A673 (cell line): ENCODE data around the gene LCN10. TPM values are rescaled to one million over a fixed set of nuclear protein-coding genes. Genes with fewer than 3 reads are reported as not detected.

Experiments used
- BruUV-seq: library from RNA; stranded (reverse); fragments of 400-500 nt; replicated peaks from 2 replicates; lab custom pipeline; 2021; lab: Mats Ljungman, UMichigan
- CTCF ChIA-PET: fragments of 300-600 bp; sonication (Branson Sonifier 250); formaldehyde crosslinking; loops from one replicate; lab custom pipeline; 2022; ENCODE audit warnings: antibody characterized with exemption; lab: Charles Lee
- POLR2A ChIA-PET: fragments of 300-600 bp; sonication (Branson Sonifier 250); formaldehyde crosslinking; loops from one replicate; lab custom pipeline; 2022; ENCODE audit warnings: antibody characterized with exemption; ENCODE audit not compliant: low non-redundant PET; lab: Charles Lee
- DNase-seq: peaks from one replicate; pipeline ENCODE4 v3.0.0-alpha.2; 2015; ENCODE audit warnings: low spot score
- H3K27ac ChIP-seq: fragments of 200-600 bp; sonication (generic); 2 replicates; pipeline ENCODE4 v1.5.1; 2016; ENCODE audit warnings: mixed run types, low read depth, mild to moderate bottlenecking, mixed read lengths, antibody characterized with exemption, low read length; ENCODE audit not compliant: poor library complexity, severe bottlenecking
- H3K27me3 ChIP-seq: fragments of 200-600 bp; sonication (generic); replicated peaks from 2 replicates; pipeline ENCODE4 v1.6.1; 2017; ENCODE audit warnings: mixed run types, low read depth, mild to moderate bottlenecking, mixed read lengths, antibody characterized with exemption, low read length; ENCODE audit not compliant: insufficient read depth, poor library complexity
- H3K36me3 ChIP-seq: fragments of 200-600 bp; sonication (generic); 2 replicates; pipeline ENCODE4 v1.6.1; 2016; ENCODE audit warnings: mixed run types, mild to moderate bottlenecking, mixed read lengths, antibody characterized with exemption, low read length; ENCODE audit not compliant: insufficient read depth, poor library complexity, severe bottlenecking
- H3K4me1 ChIP-seq: fragments of 200-600 bp; sonication (generic); 2 replicates; pipeline ENCODE4 v1.6.1; 2017; ENCODE audit warnings: mixed run types, mild to moderate bottlenecking, mixed read lengths, antibody characterized with exemption, low read length; ENCODE audit not compliant: insufficient read depth, poor library complexity, severe bottlenecking
- H3K4me3 ChIP-seq: fragments of 200-600 bp; sonication (generic); 2 replicates; pipeline ENCODE4 v1.5.1; 2016; ENCODE audit warnings: low read depth, mixed run types, mild to moderate bottlenecking, mixed read lengths, low read length; ENCODE audit not compliant: poor library complexity, severe bottlenecking
- H3K9me3 ChIP-seq: fragments of 200-600 bp; sonication (generic); 2 replicates; pipeline ENCODE4 v1.6.1; 2016; ENCODE audit warnings: mixed run types, low read depth, mild to moderate bottlenecking, mixed read lengths, antibody characterized with exemption, low read length; ENCODE audit not compliant: poor library complexity, severe bottlenecking
- EZH2 ChIP-seq: fragments of 200-600 bp; sonication (generic); IDR thresholded peaks from 2 replicates; pipeline ENCODE4 v1.6.1; 2017; ENCODE audit warnings: borderline replicate concordance, low read depth, mild to moderate bottlenecking, mixed read lengths, antibody characterized with exemption, low read length; ENCODE audit not compliant: poor library complexity, severe bottlenecking
- intact Hi-C: fragments of 100-400 bp; cut with micrococcal nuclease; formaldehyde crosslinking; loops from one replicate; pipeline ENCODE4 v1.10.0; 2022; ENCODE audit not compliant: unreplicated experiment
- total RNA-seq: library from RNA; stranded (reverse); gene quantifications from 2 replicates; pipeline ENCODE4 v1.2.3, GENCODE V29; 2021
- TF ChIP-seq, protein P1 (sequence below): fragments of 300-800, 200-600 bp; sonication (generic); conservative IDR thresholded peaks from 2 replicates; pipeline ENCODE4 v1.5.1; 2017; ENCODE audit warnings: low read depth, mild to moderate bottlenecking, antibody characterized with exemption, low read length, moderate library complexity, mixed read lengths

Gene LCN10
- total RNA-seq, 1 experiment from 2014 or later: 0.15 TPM

DNA sequence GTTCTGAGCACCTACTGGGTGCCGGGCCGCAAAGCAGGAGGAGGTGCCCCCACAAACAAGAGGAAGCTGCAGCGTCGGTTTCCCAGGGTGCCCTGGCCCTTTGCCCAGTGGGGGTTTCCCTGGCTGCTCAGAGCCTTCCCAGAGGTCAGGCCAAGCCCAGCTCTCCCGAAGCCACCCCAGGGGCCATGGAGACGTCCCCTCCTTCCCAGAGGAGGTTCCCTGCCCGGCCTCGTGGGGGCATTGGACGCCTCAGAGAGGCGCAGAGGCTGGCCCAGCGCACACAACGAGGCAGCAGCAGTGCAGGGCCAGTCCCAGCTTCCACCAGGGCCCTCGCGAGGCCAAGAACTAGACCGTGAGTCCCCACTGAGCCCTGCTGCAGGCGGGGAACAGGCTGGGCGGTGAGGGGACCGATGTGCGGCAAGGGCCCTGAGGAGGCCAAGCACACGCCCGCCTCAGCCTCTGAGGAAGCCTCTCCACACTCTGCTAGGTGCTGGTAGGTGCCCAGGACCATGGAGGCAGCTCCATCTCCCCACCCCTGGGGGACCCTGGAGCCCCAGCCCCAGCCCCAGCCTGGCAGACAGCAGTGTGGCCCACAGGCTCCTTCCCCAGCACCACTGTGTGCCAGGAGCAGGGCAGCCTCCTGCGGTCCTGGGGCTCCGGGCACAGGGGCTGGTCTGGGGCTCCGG is 23.4 kb downstream of the LCN10 start:
- BruUV-seq: no TSS peak
- peaks cover 25% of the 10 kb centered on the region for H3K36me3 ChIP-seq
- ChIA-PET CTCF (no interaction called here), POLR2A (interaction anchor here (0.6 kb wide), 1 partner anchor 10 kb away, joined by 8 read pairs; no protein-coding TSS in a partner anchor)
- no peak overlapping the region for H3K27ac ChIP-seq
- peaks cover 21% of the 10 kb centered on the region for H3K4me1 ChIP-seq
- DNase-seq: no peak
- TF ChIP-seq EZH2: no peak
- TF ChIP-seq, protein P1, sequence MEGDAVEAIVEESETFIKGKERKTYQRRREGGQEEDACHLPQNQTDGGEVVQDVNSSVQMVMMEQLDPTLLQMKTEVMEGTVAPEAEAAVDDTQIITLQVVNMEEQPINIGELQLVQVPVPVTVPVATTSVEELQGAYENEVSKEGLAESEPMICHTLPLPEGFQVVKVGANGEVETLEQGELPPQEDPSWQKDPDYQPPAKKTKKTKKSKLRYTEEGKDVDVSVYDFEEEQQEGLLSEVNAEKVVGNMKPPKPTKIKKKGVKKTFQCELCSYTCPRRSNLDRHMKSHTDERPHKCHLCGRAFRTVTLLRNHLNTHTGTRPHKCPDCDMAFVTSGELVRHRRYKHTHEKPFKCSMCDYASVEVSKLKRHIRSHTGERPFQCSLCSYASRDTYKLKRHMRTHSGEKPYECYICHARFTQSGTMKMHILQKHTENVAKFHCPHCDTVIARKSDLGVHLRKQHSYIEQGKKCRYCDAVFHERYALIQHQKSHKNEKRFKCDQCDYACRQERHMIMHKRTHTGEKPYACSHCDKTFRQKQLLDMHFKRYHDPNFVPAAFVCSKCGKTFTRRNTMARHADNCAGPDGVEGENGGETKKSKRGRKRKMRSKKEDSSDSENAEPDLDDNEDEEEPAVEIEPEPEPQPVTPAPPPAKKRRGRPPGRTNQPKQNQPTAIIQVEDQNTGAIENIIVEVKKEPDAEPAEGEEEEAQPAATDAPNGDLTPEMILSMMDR: no peak
- no peaks in the 10 kb centered on the region for H3K9me3 ChIP-seq
- H3K4me3 ChIP-seq: no peak overlapping the region
- no peaks in the 10 kb centered on the region for H3K27me3 ChIP-seq
- intact Hi-C loops: no loop called here

DNA sequence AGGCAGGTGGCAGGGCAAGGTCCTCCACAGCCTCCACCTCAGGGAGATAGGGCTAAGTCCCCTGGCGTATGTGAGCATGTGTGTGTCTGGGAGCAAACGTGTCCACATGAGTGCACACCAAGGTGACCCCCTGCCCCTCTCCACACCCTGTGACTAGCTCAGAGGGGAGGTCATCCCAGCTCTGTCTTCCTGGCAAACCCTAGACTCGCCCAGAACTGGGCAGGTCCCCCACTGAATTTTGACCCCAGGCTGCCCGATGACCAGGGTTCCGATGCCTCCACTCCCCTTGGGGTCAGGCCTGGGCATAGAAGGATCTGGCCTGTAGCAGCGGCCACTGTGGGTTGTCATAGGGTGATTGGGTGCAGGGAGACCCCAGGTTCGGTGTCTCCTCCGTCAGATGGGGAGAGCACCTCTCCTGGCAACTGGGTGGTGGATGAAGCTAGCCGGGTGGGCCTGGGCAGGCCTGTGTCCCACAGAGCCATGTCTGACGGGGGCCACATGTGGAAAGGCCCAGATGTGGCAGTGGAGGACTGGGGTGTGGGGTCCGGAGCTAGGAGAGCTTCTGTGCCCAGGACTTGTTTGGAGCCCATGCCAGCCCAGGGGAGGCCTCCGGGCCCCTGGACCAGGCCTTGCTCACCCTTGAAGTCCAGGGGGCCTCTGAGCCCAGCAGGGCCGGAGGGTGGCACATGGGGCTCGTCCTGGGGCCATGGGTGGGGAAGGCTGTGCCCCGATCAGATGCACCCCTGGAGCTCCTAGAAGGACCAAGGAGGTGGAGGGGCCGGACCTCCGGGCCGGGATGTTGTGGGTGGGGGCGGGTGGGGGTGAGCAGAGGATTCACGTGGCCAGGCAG is 24.2 kb downstream of the LCN10 start:
- Histone ChIP-seq H3K4me3 (no peak overlapping the region), H3K36me3 (peaks cover 17% of the 10 kb centered on the region), H3K27ac (no peak overlapping the region), H3K27me3 (no peaks in the 10 kb centered on the region), H3K4me1 (peaks cover 29% of the 10 kb centered on the region), H3K9me3 (no peaks in the 10 kb centered on the region)
- ChIA-PET POLR2A (interaction anchor here (0.6 kb wide), 1 partner anchor 11 kb away, joined by 8 read pairs; no protein-coding TSS in a partner anchor), CTCF (no interaction called here)
- TF ChIP-seq, protein P1: no peak
- TF ChIP-seq EZH2: no peak
- DNase-seq: no peak
- no TSS peak for BruUV-seq
- intact Hi-C loops: no loop called here

DNA sequence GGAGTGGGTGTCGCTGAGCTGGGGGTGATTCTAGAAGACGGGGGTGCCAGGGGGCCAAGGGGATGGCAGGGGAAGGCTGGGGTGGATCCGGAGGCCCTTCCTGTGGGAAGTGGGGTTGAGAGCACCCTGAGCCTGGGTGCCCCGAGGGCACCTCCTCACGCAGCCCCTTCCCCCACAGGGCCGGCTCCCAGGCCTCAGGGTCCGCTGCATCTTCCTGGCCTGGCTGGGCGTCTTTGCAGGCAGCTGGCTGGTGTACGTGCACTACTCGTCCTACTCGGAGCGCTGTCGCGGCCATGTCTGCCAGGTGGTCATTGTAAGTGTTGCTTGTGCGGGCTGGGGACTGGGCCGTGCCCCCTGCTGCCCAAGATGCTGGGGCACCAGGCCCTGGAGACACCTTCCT is 25.3 kb downstream of the LCN10 start:
- Histone ChIP-seq H3K4me3 (no peak overlapping the region), H3K27me3 (no peaks in the 10 kb centered on the region), H3K4me1 (peaks cover 30% of the 10 kb centered on the region), H3K9me3 (no peaks in the 10 kb centered on the region), H3K27ac (no peak overlapping the region), H3K36me3 (peaks cover 6% of the 10 kb centered on the region)
- BruUV-seq: no TSS peak
- DNase-seq: no peak
- TF ChIP-seq, protein P1: no peak
- no peak for TF ChIP-seq EZH2
- ChIA-PET CTCF (no interaction called here), POLR2A (no interaction called here)
- intact Hi-C loops: no loop called here
